HEK293T (cell line): ENCODE data around the gene CNOT9.

Experiments
- ARNT ChIP-seq: fragments of 450-650 bp; IDR thresholded peaks from 2 replicates; pipeline ENCODE4 v1.6.1; 2017; ENCODE audit warnings: mild to moderate bottlenecking
- BHLHE40 ChIP-seq: fragments of 450-650 bp; IDR thresholded peaks from 2 replicates; pipeline ENCODE4 v1.6.1; 2016; ENCODE audit warnings: mild to moderate bottlenecking, moderate library complexity, borderline replicate concordance
- ELF4 ChIP-seq: fragments of 450-650 bp; IDR thresholded peaks from 2 replicates; pipeline ENCODE4 v1.6.1; 2017; ENCODE audit warnings: antibody characterized with exemption
- FOXM1 ChIP-seq: fragments of 450-650 bp; IDR thresholded peaks from 2 replicates; pipeline ENCODE4 v1.6.1; 2017; ENCODE audit warnings: mild to moderate bottlenecking, borderline replicate concordance
- HDGF ChIP-seq: fragments of 450-650 bp; IDR thresholded peaks from 2 replicates; pipeline ENCODE4 v1.6.1; 2017; ENCODE audit warnings: antibody characterized with exemption, borderline replicate concordance
- L3MBTL2 ChIP-seq: fragments of 450-650 bp; conservative IDR thresholded peaks from 2 replicates; pipeline ENCODE4 v1.6.1; 2016; ENCODE audit warnings: mild to moderate bottlenecking
- LEF1 ChIP-seq: fragments of 450-650 bp; IDR thresholded peaks from 2 replicates; pipeline ENCODE4 v1.6.1; 2017; ENCODE audit warnings: mild to moderate bottlenecking, borderline replicate concordance
- NFRKB ChIP-seq: fragments of 450-650 bp; IDR thresholded peaks from 2 replicates; pipeline ENCODE4 v1.6.1; 2016; ENCODE audit warnings: mild to moderate bottlenecking, moderate library complexity
- PKNOX1 ChIP-seq: fragments of 450-650 bp; IDR thresholded peaks from 2 replicates; pipeline ENCODE4 v1.6.1; 2016
- SP1 ChIP-seq: fragments of 450-650 bp; IDR thresholded peaks from 2 replicates; pipeline ENCODE4 v1.6.1; 2017
- TARDBP ChIP-seq: fragments of 450-650 bp; IDR thresholded peaks from 2 replicates; pipeline ENCODE4 v1.6.1; 2016
- ZNF384 ChIP-seq: fragments of 450-650 bp; IDR thresholded peaks from 2 replicates; pipeline ENCODE4 v1.6.1; 2016

- TF ChIP-seq ARNT, result no peak
- TF ChIP-seq BHLHE40, result no peak
- TF ChIP-seq ELF4, result no peak
- no peak for TF ChIP-seq L3MBTL2
- TF ChIP-seq TARDBP, result no peak
- TF ChIP-seq FOXM1, result no peak
- no peak for TF ChIP-seq SP1
- no peak for TF ChIP-seq LEF1
- TF ChIP-seq NFRKB, result no peak
- no peak for TF ChIP-seq ZNF384
- no peak for TF ChIP-seq HDGF
- TF ChIP-seq PKNOX1, result no peak
Measured at GRCh38 chr2:218627939-218628338, 59.3 kb downstream of the CNOT9 start.
